Measurements from ENCODE around the gene CPN1.

Gene CPN1

GRCh38 chr10:99995269-99995668 is 86.4 kb downstream of the CPN1 start:
- no peak for DNase-seq

GRCh38 chr10:99994801-99995200 is 86.9 kb downstream of the CPN1 start:
- no peak for DNase-seq

- peak in 1 of 2 experiments; percentile 57 for DNase-seq
These were observed 87.7 kb downstream of the CPN1 start for GRCh38 chr10:99993701-99994689.
